ENCODE data around the gene ECHDC3. TPM values are rescaled to one million over a fixed set of nuclear protein-coding genes. Genes with fewer than 3 reads are reported as not detected.

ECHDC3 gene
- total RNA-seq, 4 donors from 2014 or later, result 138 to 577 (median 292) TPM

DNA sequence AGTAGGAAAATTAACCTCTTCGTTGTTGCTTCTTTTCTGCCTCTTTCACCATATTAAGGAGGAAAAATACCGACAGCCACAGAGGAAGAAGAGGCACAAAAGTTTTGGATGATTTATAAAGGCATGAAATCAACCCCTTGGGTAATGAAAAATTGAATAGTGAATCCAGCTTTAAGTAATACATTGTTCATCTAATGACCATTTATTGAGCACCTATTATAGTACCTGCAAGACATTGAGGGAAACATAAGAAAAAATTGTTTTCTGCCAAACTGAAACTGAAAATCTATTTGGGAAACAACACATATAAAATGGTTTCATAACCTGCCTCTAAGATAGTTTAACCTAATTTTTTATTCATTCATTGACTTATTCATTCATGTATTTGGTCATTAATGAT, 8.2 kb downstream of the ECHDC3 start:
- TF ChIP-seq CTCF (IDR thresholded peaks at IDR 0.05), result no peak
- DNase-seq (ENCODE audit: low spot score), result no peak

GRCh38 chr10:11754173-11754572, 12.0 kb downstream of the ECHDC3 start:
- DNase-seq (ENCODE audit: low spot score), result no peak
- TF ChIP-seq CTCF (IDR thresholded peaks at IDR 0.05), result no peak
- ATAC-seq (ENCODE audit: low FRiP score), result no peak

More for the DNA sequence above, 8.2 kb downstream of the ECHDC3 start:
- ATAC-seq (ENCODE audit: low FRiP score), result no peak

DNA sequence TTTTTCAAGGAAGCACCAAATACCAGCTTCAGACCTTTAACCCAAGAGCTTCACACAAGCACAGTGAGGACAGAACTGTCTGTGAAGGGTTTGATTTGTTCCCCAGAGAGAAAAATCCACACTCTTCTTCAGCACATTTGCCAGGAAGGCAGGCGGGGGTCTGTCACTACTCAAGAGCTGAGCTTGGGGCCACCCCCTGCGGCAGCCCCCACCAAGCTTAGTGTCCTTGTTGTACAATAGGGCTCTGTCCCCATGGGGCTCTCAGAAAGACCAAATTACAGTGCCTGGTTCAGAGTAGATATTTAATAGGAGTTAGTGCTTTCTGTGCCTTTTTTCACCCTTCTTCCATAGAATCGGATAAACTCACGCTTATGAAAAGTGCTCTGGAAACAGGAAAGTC, 12.4 kb downstream of the ECHDC3 start:
- ATAC-seq (ENCODE audit: low FRiP score) (no peak), DNase-seq (ENCODE audit: low spot score) (no peak)
- TF ChIP-seq CTCF (IDR thresholded peaks at IDR 0.05), result no peak

DNA sequence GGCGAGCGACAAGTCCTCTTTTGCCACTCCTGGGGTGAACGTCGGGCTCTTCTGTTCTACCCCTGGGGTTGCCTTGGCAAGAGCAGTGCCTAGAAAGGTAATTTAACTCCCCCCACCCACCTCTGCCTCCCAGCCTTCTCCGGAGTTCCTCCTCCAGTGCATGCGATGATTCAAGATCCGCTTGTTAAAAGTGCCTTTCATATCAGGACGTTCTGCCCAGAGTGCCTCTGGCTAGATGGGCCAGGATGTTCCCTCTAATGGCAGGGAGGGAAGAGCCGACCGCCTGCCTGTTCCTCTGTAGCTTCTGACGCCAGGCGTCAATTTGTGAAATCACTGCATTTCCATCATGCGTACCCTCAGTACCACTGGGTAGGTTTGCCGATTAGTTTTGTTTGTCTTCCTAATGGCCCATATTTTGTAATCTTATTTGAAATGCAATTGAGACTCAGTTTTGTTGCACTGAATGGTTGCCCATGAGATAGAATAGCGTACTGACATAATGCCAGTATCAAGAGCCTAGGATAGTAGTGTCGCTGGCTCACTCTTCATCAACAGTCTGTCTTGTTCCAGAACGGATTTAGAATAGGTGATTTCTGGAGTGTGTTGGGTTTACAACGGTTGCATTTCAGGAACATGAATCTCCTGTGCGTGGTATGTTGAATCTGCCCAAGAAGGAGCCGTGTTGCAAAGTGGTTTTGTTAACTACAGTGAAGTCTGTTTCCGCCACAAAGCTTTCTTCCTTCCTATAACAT, 13.5 kb downstream of the ECHDC3 start:
- no peak for DNase-seq (ENCODE audit: low spot score)
- TF ChIP-seq CTCF (IDR thresholded peaks at IDR 0.05), result no peak
- no peak for ATAC-seq (ENCODE audit: low FRiP score)

- ATAC-seq (ENCODE audit: low FRiP score), result no peak
- no peak for DNase-seq (ENCODE audit: low spot score)
- TF ChIP-seq CTCF (IDR thresholded peaks at IDR 0.05), result no peak
These were observed 14.7 kb downstream of the ECHDC3 start for GRCh38 chr10:11756766-11757315.

DNA sequence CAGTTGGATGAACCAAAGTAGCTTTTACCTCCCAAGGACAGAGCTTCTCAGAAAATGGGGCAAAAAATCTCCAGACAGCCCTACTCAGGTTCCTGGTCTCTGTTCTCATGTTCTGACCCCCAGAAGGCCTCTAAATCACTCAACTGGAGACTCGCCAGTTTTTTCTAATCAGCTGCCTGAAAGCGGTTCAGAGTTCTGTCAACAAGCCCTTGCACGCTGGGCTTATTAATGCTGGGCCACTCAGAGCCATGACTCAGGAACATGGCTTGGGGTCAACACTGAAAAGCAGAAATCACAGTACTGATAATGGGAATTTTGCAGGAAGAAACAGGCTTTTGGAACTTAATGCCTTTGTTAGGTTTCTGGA, 15.3 kb downstream of the ECHDC3 start:
- TF ChIP-seq CTCF (IDR thresholded peaks at IDR 0.05), result no peak
- DNase-seq (ENCODE audit: low spot score) (no peak), ATAC-seq (ENCODE audit: low FRiP score) (peak; percentile 71)
